NCI-H2171 treated with DMSO at 0.1 percent for 48 hours (cell line): ENCODE results near the gene MTFP1.
"Not testable (repeated sequence)": the region's sequence is repeated elsewhere in the genome, so short reads cannot be mapped to it uniquely, and the experiment has no call there.

Experiments
- DNase-seq: peaks from one replicate; lab custom pipeline; 2025; lab: John Stamatoyannopoulos, UW

MTFP1 gene

DNA sequence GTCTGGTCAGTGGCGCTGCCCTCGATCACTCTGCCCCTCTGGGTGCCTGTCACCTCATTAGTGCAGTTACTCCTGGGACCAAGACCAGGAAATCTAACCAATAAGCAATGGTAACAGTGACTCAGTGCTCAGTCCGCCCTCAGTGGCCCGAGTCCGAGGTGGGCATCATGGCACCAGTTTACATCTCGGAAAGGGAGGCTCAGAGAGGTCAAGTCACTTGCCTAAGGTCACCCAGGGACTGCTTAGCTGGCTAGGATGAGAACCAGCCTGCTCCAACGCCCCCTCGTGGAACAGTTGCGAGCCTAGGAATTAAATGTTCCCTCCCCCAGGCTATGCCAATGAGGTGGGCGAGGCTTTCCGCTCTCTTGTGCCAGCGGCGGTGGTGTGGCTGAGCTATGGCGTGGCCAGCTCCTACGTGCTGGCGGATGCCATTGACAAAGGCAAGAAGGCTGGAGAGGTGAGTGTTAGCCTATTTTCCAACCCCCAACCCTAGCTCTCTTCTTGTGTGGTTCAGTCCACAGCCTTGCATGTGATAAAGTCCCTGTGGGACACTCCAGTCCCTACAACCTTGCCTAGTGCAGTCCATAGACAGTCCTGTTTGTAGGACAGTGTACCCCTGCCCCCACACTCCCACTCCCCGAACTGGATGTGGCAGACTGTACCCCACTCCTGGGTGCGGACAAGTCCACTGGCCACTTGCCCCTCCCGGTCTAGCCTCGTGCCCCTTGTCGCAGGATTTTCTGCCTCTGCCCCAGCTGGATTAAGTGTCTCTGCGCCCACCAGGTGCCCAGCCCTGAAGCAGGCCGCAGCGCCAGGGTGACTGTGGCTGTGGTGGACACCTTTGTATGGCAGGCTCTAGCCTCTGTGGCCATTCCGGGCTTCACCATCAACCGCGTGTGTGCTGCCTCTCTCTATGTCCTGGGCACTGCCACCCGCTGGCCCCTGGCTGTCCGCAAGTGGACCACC, 1.1 kb downstream of the MTFP1 start:
- DNase-seq: peak; percentile 53

DNA sequence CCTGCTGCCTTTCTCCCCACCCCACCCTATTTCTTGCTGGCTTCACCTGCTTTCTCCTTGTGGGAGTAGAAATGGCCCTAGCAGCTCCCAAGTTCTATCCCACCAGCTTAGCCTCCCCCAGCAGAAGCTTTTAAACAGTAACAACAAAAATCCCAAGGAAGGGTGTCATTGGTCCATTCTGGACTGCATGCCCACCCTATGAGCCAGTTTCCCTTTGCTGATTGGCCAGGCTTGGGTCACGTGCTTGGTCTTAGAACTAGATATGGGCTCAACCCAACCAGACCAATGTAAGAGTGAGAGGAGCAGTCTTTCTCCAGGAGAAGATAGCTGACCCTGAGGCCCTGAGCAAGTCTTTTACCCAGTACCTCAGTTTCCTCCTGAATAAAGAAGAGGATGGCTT, 2.3 kb downstream of the MTFP1 start:
- no peak for DNase-seq

DNA sequence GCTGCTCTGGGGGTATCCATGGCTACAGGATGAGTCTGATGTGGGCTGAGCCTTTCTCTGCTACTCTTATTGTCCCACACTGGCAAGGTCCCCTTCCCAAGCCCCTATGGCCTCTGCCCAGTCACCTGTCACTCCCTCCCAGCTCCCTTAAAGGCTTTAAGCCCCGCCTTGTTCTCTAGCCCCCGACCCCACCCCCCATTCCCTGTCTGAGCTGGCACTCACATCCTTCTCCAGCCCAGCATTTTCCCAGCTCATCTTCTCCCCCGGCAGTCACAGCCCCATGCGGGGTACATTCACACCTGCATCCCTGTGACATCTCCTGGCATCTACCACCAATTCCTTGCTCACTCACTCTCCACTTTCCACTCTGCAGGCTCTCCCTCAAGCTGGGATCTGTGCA, 4.3 kb downstream of the MTFP1 start:
- DNase-seq: no peak

DNA sequence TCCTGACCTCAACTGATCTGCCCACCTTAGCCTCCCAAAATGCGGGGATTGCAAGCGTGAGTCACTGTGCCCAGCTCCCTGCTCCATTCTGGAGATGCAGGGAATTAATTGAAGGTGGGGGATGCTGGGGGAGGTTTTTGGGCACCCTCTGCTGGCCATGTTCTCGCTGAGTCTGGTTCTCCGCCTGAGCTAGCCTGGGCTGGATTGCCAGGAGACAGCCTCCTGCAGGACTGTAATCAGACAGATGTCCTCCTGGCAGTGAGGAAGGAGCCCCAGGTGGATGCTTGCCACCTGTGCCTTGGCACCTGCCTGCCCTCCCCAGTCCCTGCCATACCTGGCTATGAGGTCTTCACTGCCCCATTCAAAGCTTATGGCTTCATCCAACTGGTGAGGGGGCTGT, 5.4 kb downstream of the MTFP1 start:
- DNase-seq: peak; percentile 24

DNA sequence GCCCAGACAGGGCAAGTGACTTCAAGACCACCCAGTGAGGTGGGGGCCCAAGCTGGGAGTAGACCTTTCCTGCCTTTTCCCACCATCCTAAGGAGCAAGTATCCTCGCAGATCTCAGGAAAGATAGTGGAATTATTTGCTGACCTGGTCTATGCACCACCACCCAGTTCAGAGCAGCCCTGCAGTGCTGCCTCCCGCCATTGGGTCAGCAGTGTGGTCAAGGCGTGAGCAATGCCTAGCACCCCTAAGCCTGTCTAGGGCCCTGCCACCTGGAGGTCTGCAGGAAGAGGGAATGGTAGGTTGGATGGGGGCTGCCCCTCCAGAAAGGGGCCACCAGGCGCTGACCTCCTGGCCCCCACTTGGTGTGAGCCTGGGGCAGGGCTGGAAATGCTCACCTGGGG, 6.5 kb downstream of the MTFP1 start:
- no peak for DNase-seq

DNA sequence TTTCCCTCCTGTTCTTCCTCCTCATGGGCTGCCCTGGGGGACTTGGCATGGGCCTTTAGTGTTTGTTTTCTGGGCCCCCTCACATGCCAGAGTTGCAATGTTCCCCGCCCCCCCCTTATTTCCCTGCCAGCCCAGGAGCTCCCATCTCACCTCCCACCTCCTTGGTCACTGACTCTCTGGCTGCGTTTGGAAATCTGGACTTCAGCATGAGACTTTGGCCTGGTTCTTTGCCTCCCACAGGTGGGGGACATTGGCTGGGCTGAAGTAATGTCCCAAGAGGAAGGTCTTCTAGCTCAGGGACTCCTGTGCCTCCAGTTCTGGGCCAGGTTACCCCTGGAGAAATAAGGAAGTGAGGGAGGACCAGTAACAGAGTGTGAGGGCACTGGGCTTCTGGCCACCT, 7.0 kb downstream of the MTFP1 start:
- no peak for DNase-seq

DNA sequence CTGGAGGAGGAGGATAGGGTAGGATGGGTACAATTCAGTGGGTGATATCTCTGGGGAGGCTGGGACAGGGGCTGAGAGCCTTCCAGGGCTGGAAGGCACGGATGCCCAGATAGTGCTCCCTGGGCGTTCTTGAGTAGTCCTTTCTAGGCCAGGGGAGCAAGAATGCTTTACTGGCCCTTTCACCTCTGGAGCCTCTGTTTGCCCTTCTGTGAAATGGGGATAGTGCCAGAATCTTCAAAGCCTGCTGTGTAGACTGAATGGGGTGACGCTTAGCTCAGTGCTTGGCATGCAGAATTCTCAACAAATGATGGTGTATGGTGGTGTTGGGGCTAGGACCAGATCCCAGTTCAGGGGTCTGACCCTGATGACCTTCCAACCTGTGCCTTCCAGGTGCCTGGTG, 7.7 kb downstream of the MTFP1 start:
- DNase-seq: no peak

DNA sequence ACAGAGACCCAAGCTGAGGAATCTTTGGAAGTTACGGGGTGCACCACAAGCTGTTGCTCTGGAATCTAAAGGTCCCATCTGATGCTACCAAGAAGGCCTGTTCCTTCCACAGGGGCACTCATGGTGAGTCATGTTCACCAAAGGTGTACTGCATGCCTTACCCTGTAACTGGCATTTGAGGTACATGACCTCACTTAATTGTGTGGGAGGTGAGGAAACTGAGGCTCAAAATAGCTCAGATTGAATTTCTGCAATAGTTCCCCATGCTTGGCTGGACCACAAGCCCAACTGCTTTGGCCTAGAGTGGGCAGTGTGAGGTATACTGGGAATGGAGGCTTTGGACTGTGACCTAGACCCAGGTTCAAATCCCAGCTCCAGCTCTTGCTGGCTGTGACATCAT, 8.2 kb downstream of the MTFP1 start:
- no peak for DNase-seq

DNA sequence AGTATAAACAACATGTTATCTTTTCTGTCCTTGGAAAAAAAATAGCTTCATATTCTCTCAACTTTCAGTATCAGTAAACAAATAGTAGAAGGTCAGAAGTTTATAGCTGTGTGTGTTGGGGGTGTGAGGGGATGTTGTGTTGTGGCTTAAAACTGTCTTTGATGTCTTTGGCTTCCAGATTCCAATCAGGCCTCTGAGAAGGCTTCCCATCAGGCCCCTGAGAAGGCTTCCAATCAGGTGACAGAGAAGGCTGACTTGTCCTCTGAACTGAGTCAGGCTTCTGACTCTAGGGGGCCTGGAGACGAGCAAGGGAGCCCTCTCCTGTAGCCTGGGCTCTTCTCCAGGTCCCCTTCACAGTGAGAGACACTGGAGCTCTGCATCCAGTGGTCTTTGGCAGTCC, 9.3 kb downstream of the MTFP1 start:
- DNase-seq: no peak

DNA sequence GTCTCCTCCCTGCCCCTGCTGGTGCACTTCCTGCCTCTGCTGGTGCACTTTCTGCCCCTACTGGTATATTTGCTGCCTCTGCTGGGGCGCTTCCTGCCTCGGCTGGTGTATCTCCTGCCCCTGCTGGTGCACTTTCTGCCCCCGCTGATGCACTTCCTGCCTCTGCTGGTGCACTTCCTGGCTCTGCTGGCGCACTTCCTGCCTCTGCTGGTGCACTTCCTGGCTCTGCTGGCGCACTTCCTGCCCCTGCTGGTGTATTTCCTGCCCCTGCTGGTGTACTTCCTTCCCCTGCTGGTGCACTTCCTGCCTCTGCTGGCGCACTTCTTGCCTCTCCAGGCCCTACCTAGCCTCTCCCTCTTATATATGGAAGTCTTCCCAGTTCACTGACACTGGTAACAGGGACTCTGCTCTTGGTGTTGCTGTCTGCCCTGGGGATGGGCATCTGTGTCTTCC, 10.1 kb downstream of the MTFP1 start:
- DNase-seq: peak; percentile 90

DNA sequence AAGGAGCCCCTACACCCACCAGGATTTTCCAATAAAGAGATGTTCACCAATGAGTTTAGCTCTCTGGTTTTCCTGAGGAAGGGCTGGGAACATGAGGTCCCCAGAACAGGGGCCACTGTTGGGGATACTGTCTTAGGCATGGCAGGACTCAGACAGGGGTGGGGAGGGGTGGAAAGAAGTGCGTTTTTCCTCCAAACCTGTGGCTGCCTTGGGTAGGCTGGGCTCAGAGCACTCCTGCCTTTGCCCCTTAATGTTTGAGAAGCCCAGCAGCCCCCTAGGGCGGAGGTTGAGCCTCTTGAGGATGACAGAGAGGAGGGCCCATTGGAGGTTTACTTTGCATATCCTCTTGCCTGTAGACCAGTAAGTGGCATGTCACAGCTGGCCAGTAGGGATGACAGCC, 10.6 kb downstream of the MTFP1 start:
- no peak for DNase-seq

DNA sequence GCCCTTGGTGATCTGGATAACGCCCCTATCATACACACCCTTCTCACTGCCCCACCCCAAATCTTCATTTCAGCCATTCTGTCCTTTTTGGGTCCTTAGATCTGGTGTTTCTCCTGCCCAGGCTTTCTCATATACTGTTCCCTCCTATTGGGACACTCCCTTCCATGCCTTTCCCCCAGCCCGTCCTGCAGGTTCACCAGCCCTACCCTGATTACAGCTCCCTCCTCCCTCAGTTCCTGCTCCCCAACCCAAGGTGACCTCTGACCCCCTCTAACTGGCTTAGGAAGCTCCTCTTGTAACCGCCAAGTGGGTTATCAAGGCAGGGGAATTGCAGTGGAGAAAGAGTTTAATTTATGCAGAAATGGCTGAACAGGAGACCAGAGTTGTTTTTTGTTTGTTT, 13.0 kb downstream of the MTFP1 start:
- no peak for DNase-seq

DNA sequence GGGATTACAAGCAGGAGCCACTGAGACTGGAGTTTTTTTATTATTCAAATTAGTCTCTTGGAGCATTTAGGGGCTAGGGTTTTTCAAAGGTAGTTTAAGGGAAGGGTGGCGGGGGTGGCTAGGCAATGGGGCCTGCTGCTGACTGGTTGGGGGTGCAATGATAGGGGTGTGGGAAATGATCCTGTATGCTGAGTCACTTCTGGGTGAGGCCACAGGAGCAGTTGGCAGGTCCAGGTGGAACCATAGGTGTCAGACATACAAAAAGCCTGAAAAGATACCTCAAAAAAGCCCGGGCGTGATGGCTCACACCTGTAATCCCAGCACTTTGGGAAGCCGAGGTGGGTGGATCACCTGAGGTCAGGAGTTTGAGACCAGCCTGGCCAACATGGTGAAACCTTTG, 13.7 kb downstream of the MTFP1 start:
- DNase-seq: no peak

DNA sequence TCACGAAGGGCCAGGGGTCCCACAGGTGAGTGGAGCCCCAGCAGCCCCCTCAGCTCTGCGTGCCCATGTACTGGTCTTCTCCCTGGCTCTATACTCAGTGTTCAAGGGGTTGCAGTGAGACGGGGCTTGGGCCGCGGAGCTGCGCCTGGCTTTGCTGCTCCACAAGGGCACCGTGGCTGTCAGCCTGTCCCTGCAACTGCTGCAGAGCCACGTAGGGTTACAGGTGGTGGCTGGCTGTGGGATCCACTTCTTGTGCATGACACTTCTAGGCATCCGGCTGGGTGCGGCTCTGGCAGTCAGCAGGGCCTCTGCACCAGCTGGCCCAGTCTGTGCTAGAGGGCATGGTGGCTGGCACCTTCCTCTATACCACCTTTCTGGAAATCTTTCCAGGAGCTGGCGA, 14.3 kb downstream of the MTFP1 start:
- no peak for DNase-seq

DNA sequence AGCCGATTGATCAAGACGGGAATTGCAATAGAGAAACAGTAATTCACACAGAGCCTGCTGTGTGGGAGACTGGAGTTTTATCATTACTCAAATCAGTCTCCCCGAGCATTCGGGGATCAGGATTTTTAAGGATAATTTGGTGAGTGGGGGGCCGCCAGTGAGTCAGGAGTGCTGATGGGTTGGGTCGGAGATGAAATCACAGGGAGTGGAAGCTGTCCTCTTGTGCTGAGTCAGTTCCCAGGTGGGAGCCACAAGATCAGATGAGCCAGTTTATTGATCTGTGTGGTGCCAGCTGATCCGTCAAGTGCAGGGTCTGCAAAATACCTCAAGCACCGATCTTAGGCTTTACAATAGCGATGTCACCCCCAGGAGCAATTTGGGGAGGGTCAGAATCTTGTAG, 15.5 kb downstream of the MTFP1 start:
- DNase-seq: no peak

DNA sequence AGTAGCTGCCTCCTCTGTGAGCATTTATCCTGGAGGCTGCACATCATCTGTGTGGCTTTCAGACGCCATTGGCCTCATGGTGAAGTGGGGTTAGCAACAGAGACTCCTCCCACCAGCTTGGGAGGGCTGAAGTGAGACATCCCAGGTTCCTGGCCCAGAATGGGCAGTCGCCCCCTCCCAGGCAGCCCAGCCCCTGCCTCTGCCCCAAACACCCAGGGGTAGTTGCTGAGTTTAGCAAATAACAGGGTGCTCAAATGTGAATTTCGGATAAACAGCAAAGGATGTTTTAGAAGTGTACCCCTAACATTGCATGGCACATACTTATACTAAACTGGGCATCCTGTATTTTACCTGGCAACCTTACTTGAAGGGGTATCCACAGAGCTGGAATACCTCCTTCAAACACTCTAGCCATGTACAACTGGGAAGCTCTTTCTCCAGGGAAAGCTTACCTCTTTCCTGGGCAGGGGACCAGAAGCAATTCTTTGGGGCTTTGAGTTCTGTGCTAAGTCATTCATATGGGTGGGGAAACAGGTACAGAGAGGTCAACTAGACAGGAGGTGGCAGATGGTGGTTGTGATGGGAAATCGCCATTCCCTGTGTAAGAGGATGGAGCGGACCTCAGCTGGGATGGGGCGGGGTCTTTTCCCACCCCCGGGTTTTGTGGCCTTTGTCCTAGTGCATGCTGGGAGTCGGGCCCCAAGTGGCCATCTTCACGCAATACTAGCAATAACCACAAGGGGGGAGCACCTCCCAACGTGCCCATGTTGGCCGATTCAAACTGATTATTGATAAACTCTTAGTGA, 19.3 kb downstream of the MTFP1 start:
- DNase-seq: peak; percentile 70

DNA sequence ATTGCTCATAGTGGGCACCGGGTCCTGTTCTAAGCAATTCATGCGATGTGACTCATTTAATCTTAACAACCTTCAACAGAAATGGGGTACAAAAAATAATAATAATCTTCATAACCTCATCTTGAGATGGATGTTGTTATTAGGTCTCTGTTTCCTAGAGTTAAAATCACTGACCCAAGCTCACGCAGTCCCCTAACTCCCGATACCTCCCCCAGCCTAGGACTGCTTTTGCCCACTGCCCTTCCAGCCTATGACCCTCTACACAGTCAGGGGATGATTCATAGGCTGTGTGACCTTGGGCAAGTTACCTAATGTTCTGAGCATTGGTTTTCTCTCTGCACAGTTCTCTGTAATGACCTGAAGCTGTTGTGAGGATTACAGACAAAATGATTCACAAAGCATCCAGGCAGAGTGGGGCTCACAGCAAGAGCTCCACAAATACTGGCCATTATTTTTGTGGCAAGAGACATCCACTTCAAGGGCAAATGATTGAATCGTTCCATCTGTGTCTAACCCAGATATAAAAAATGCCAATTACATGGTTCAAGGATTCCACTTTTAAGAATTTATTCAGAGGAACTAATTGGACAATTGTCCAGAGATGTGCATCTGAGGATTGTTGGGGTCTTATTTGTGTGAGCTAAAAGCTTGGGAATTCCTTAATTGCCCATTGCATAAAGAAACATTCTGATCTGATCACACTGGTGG, 20.0 kb downstream of the MTFP1 start:
- no peak for DNase-seq

DNA sequence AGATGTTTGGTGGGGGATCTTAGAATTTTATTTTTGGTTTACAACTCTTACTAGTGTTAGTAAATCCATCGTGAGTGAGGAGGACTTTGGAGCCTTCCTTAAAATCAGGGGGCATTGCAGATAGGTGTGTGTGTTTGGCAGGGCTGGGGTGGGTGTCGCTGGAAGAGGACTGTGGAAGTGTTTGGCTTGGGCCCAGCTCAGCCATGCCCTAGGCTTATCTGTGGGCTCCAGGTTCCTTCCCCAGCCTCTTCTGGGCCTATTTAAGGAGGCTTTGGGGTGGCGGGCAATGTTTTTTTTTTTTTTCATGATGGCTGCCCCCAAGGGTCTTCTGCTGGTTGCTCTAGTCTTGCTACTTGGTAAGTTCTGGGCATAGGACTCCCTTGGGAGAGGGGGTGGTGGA, 22.1 kb downstream of the MTFP1 start:
- no peak for DNase-seq

DNA sequence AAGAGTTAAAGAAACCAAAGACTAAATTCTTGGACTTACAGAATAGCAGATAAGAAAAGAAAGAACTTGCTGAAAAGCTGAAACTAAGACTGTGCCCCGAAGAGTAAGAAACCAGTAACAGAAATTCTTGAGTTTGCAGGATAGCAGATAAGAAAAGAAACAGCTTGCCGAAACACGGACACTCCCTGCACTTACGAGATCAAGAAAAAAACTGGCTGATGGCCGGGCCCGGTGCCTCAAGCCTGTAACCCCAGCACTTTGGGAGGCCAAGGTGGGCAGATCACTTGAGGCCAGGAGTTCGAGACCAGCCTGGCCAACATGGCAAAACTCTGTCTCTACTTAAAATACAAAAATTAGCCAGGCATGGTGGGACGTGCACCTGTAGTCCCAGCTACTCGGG, 25.9 kb downstream of the MTFP1 start:
- not testable (repeated sequence) for DNase-seq

DNA sequence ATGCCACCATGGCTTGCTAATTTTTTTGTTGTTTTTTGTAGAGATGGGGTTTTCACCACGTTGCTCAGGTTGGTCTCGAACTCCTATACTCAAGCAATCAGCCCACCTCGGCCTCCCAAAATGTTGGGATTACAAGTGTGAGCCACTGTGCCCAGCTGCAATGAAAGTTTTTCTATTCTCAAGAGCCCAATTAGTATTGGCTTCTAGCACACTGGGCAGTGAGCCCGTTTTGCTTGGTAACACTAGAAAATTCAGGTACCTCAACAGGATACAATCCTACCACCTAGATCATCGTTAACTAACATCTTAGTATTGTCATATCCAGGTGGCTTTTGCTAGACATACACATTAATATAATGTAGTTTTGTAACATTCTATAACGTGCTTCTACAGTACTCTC, 27.3 kb downstream of the MTFP1 start:
- peak; percentile 42 for DNase-seq

DNA sequence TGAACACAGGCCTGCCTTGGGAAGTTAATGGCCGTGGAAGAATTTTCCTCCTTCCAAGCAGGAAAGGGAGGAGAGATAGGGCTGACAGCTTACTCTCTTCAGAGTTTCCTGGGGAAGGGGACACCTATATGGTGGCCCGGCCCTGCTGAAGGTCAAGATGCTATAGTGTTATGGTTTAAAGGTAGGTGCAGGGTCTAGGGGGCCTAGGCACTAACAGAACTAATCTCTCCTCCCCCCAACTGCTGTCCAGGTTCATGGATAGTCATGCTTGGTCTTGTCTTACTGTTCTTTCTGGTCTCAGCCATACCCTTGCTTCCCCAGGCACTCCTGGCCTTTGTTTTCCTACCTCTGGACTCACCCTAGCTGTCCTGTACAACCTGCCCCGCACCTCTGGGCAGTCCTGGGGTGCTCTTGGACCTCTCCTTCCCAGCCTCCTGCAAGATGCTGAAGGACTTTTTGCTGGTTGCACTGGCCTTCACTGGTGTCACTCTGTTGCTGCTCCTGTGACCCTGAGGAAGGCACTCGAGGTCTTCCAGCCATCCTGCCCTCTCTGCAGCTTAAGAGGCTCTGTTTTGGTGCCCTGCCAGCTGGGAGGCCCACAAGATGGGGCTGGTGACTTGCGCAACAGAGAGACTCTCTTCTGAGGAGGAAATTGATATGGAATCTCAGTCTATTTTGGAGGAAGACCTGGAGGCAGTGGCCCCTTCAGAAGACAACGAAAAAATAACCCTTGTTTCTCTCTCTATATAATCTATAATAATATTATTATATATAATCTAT, 28.4 kb downstream of the MTFP1 start:
- peak; percentile 51 for DNase-seq
